SH-SY5Y (cell line): Measurements from ENCODE around the gene RSU1.

ENCODE experiments used
- GATA2 ChIP-seq: IDR thresholded peaks from 2 replicates; pipeline ENCODE4 v1.6.1; 2011; ENCODE audit warnings: mild to moderate bottlenecking, low read depth, low read length
- GATA3 ChIP-seq: IDR thresholded peaks from 2 replicates; pipeline ENCODE4 v1.6.1; 2011; ENCODE audit warnings: low read depth, mild to moderate bottlenecking, low read length, moderate library complexity

DNA sequence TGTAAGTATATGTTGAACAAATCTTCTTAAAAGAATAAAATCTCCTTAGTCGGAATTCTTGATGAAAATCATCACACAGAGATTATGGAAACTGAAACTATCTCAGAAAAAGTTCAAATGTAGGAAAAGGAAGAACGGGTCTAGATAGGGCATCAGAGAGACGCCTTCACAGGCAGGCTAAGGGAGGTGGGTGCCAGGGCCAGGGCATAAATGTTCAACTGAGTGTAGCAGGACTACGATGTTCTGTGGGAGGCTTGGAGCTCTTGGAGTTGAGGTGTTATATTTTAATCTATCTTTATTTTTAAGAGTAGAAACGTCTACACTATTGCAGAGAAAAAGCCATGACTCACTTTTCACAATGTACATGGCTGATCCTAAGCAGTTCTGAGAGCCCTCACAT lies 101.2 kb downstream of the RSU1 start:
- TF ChIP-seq GATA2 (no peak), GATA3 (no peak)
